Endodermal cell (in vitro differentiated cells): ENCODE data around the gene FN3K. TPM values are rescaled to one million over a fixed set of nuclear protein-coding genes. Genes with fewer than 3 reads are reported as not detected.

Source experiments
- DNase-seq: peaks from one replicate; pipeline ENCODE4 v3.0.0-alpha.2; 2017
- H3K27ac ChIP-seq: 2 replicates; pipeline ENCODE4 v1.5.1; 2013; ENCODE audit warnings: mild to moderate bottlenecking, low read depth, low read length, moderate library complexity
- H3K27me3 ChIP-seq: 2 replicates; pipeline ENCODE4 v1.6.1; 2013; ENCODE audit warnings: mild to moderate bottlenecking, low read length, moderate library complexity; ENCODE audit not compliant: insufficient read depth, control insufficient read depth, poor library complexity, severe bottlenecking
- H3K36me3 ChIP-seq: 2 replicates; pipeline ENCODE4 v1.7.0; 2013; ENCODE audit warnings: mild to moderate bottlenecking, low read length, moderate library complexity; ENCODE audit not compliant: control insufficient read depth, insufficient read depth
- H3K4me1 ChIP-seq: one replicate; pipeline ENCODE4 v1.7.0; 2013; ENCODE audit warnings: low read length; ENCODE audit not compliant: control insufficient read depth, insufficient read depth
- H3K4me3 ChIP-seq: 2 replicates; pipeline ENCODE4 v1.5.1; 2013; ENCODE audit warnings: mild to moderate bottlenecking, low read length, moderate library complexity
- H3K9ac ChIP-seq: 2 replicates; pipeline ENCODE4 v1.6.1; 2013; ENCODE audit warnings: mild to moderate bottlenecking, low read length, moderate library complexity; ENCODE audit not compliant: poor library complexity, severe bottlenecking; ENCODE audit errors: extremely low read depth
- H3K9me3 ChIP-seq: 2 replicates; pipeline ENCODE4 v1.6.1; 2013; ENCODE audit warnings: mild to moderate bottlenecking, low read length, moderate library complexity; ENCODE audit not compliant: control insufficient read depth
- H3K27ac Mint-ChIP-seq: 2 replicates; pipeline ENCODE4 v1.8.0; 2020; ENCODE audit warnings: mixed read lengths
- H3K27me3 Mint-ChIP-seq: 2 replicates; pipeline ENCODE4 v1.8.0; 2021; ENCODE audit warnings: mild to moderate bottlenecking, mixed read lengths; ENCODE audit not compliant: insufficient read depth
- H3K36me3 Mint-ChIP-seq: 2 replicates; pipeline ENCODE4 v1.8.0; 2020; ENCODE audit warnings: low read depth, mixed read lengths
- H3K4me1 Mint-ChIP-seq: 2 replicates; pipeline ENCODE4 v1.8.0; 2020; ENCODE audit warnings: mixed read lengths
- H3K4me3 Mint-ChIP-seq: 2 replicates; pipeline ENCODE4 v1.8.0; 2020; ENCODE audit warnings: mild to moderate bottlenecking, moderate library complexity, mixed read lengths
- H3K9me3 Mint-ChIP-seq: 2 replicates; pipeline ENCODE4 v1.8.0; 2020; ENCODE audit warnings: mild to moderate bottlenecking, mixed read lengths
- WGBS, 2 experiments: methylation state at CpG; one replicate each; pipeline versions ENCODE4 v1.1.5 to v1.1.7; 2013; ENCODE audit warnings: missing lambda C conversion rate in 2 of 2, mixed read lengths in 1 of 2; ENCODE audit not compliant: insufficient coverage in 1 of 2, insufficient read length in 1 of 2; 5-methylcytosine and 5-hydroxymethylcytosine counted together
- total RNA-seq, 2 donors: library from RNA; stranded (reverse); fragmentation: NEBNext Ultra II Directional in 1 of 2; extraction: Animal tissue kit (Norgen Biotek cat#: 25700) in 1 of 2; gene quantifications; 2 replicates in 1 of 2; 3 replicates in 1 of 2; pipeline ENCODE4 v1.2.1, GENCODE V29; 2021
- TF ChIP-seq, protein P1 (sequence below): fragments of 200-600 bp; sonication (generic); conservative IDR thresholded peaks from 2 replicates; pipeline ENCODE4 v1.5.0; 2021; ENCODE audit warnings: antibody characterized with exemption, mild to moderate bottlenecking

Gene FN3K
- total RNA-seq, 2 donors from 2014 or later: 24.7 to 35.6 TPM

DNA sequence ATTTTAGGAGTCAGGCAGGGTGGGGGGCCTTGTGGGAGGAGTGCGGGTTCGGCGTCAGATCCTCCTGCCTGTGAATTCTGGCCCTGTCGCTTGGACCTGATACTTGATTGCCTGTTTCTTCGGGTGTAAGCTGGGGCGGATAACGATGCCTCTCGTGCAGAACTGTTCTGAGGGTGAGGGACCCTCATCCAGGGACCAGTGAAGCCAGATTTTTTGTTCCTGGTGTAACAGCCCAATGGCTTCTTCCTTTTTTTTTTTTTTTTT is 17.7 kb downstream of the FN3K start:
- peak; percentile 66 for DNase-seq
- Mint-ChIP-seq H3K27me3 (peaks cover 20% of the 10 kb centered on the region), H3K9me3 (no peaks in the 10 kb centered on the region), H3K36me3 (peaks cover 25% of the 10 kb centered on the region), H3K4me1 (peaks cover 31% of the 10 kb centered on the region), H3K27ac (peak overlapping the region; percentile 58), H3K4me3 (peak overlapping the region; percentile 79)
- Histone ChIP-seq H3K9ac (peak overlapping the region; percentile 62), H3K4me1 (peaks cover 5% of the 10 kb centered on the region), H3K27me3 (no peaks in the 10 kb centered on the region), H3K9me3 (no peaks in the 10 kb centered on the region), H3K36me3 (peaks cover 12% of the 10 kb centered on the region), H3K4me3 (peak overlapping the region; percentile 91), H3K27ac (no peak overlapping the region)
- WGBS, 2 experiments: 54 to 66% methylated on average over 4 to 8 of the region's 8 CpGs
- TF ChIP-seq, protein P1, sequence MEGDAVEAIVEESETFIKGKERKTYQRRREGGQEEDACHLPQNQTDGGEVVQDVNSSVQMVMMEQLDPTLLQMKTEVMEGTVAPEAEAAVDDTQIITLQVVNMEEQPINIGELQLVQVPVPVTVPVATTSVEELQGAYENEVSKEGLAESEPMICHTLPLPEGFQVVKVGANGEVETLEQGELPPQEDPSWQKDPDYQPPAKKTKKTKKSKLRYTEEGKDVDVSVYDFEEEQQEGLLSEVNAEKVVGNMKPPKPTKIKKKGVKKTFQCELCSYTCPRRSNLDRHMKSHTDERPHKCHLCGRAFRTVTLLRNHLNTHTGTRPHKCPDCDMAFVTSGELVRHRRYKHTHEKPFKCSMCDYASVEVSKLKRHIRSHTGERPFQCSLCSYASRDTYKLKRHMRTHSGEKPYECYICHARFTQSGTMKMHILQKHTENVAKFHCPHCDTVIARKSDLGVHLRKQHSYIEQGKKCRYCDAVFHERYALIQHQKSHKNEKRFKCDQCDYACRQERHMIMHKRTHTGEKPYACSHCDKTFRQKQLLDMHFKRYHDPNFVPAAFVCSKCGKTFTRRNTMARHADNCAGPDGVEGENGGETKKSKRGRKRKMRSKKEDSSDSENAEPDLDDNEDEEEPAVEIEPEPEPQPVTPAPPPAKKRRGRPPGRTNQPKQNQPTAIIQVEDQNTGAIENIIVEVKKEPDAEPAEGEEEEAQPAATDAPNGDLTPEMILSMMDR: no peak

GRCh38 chr17:82754297-82755208 is 19.1 kb downstream of the FN3K start:
- Histone ChIP-seq H3K9ac (peak overlapping the region; percentile 49), H3K36me3 (peaks cover 10% of the 10 kb centered on the region), H3K9me3 (no peaks in the 10 kb centered on the region), H3K4me1 (peaks cover 5% of the 10 kb centered on the region), H3K27me3 (no peaks in the 10 kb centered on the region), H3K4me3 (peak overlapping the region; percentile 91), H3K27ac (peak overlapping the region; percentile 44)
- Mint-ChIP-seq H3K9me3 (no peaks in the 10 kb centered on the region), H3K4me1 (peaks cover 34% of the 10 kb centered on the region), H3K27ac (peak overlapping the region; percentile 84), H3K4me3 (peak overlapping the region; percentile 79), H3K27me3 (peaks cover 10% of the 10 kb centered on the region), H3K36me3 (peaks cover 17% of the 10 kb centered on the region)
- TF ChIP-seq, protein P1: no peak
- WGBS, 2 experiments: 59% methylated on average over 16 to 19 of the region's 19 CpGs
- peak; percentile 86 for DNase-seq

DNA sequence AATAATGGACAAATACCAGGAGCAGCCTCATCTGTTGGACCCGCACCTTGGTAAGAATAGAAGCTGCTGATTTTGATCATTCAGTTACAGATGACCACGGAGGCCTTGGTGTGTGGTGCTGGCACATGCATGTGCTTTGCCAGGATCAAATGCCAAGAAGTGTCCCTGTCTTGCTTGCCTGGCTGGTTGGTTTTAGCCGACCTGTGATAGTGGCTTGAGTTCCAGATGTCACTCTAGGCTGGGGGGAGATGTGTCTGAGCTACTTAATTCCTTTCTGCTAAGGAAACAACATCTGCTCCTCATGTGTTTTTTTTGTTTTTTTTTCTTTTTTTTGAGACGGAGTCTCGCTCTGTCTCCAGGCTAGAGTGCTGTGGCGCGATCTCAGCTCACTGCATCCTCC is 20.8 kb downstream of the FN3K start:
- TF ChIP-seq, protein P1: no peak
- Histone ChIP-seq H3K36me3 (peaks cover 22% of the 10 kb centered on the region), H3K4me1 (peaks cover 5% of the 10 kb centered on the region), H3K9me3 (no peaks in the 10 kb centered on the region), H3K9ac (no peak overlapping the region), H3K27me3 (no peaks in the 10 kb centered on the region), H3K4me3 (no peak overlapping the region), H3K27ac (no peak overlapping the region)
- DNase-seq: no peak
- no peak overlapping the region for H3K4me3 Mint-ChIP-seq
- peaks cover 34% of the 10 kb centered on the region for H3K4me1 Mint-ChIP-seq
- no peak overlapping the region for H3K27ac Mint-ChIP-seq
- H3K27me3 Mint-ChIP-seq: no peaks in the 10 kb centered on the region
- H3K9me3 Mint-ChIP-seq: no peaks in the 10 kb centered on the region
- WGBS, 2 experiments: 87 to 93% methylated on average over 5 to 7 of the region's 7 CpGs
- H3K36me3 Mint-ChIP-seq: peaks cover 25% of the 10 kb centered on the region
